Measurements from ENCODE around the gene RTN4RL2.
"Not testable (repeated sequence)": the region's sequence is repeated elsewhere in the genome, so short reads cannot be mapped to it uniquely, and the experiment has no call there.

RTN4RL2 gene

DNA sequence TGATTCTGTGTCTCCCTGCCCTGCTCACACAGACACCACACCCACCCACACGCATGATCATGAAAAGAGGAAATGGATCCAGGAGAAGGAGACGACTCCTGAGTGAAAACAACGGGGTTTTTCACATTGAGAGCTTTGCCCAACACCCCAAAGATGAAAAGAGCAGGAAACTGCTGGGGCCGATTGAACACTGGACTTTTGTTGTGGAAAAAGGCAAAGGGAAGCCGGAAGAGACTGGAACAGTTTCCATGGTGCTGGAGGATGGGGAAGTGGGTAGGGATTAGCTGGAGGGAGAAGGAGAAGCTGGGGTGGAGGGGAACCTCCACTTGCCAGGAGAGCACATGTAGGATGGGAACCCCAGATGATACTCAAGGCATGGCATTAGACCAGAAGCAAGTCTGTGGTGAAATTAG is 28.2 kb upstream of the RTN4RL2 start:
- in situ Hi-C loops (cut with MboI; ENCODE audit: low sequenced_read_pairs), result no loop called here

DNA sequence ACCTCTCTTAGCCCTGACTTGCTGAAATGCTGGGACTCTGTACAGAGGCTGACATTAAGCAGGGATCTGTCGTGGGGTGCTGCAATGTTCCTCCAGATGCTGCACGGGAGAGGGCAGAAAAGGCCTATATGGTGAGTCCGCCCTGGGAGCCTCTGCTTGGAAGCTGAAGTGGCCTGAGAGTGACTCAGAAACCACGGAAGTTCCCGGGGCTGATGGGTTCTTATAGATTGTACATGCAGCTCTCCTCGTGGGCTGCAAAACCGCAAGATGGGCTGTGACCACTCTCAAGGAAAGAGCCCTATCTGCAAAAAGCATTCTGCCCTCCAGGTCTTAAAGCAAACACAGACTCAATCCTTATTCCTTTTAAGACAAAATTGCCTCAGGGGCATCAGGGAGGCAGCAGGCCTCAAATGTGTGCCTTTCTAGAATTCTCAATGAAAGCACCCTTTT is 27.6 kb upstream of the RTN4RL2 start:
- in situ Hi-C loops (cut with MboI; ENCODE audit: low sequenced_read_pairs), result no loop called here

DNA sequence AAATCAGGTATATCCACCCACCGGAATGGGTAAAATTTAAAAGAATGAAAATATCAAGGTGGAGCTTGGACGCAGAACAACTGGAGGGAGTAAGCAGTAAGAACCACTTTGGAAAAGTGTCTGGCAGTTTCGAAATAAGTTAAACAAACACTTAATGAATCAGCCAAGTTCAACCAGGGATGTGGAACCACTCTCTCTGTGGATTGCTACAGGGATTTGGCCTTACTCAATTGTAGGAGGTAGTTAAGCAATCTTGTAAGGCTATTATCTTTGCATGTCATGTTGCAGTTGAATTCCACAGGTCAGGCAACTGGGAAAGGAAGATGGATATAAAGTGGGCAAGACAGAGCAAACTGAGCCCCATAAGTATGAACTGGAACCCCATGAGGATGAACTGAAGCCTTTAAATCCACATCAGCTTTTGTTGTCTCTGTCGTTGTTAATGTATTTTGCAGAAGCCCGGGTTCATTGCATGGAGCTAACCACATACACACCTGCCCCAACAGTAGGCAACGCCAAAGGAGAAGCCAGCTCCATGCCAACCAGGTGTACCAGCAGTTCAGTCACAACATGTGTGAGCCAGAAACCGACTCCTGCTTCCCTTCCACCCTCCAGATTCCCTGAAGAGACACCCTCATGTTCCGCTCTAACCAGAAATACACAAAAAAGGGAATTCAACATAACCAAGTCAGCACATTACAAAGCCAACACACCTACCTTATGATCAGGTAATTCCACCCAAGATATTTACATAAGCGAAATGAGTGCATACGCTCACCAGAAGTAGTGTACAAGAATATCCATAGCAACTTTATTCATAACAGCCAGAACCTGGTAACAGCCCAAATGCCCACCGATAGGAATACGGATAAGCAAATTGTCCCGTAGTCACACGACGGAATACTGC is 25.4 kb upstream of the RTN4RL2 start:
- in situ Hi-C loops (cut with MboI; ENCODE audit: low sequenced_read_pairs), result no loop called here

DNA sequence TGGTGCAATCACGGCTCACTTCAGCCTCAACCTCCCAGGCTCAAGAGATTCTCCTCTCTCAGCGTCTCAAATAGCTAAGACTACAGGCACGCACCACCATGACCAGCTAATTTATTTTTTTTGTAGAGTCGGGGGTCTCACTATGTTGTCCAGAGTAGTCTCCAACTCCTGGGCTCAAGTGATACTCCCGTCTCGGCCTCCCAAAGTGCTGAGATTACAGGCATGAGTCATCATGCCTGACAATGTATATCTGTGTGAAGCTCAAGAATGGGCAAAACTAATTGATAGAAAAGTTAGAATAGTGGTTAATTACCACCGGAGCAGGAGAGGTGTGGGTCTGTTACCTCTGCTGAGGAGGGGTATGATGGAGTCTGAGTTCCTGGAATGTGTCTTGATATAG is 24.3 kb upstream of the RTN4RL2 start:
- in situ Hi-C loops (cut with MboI; ENCODE audit: low sequenced_read_pairs), result no loop called here

DNA sequence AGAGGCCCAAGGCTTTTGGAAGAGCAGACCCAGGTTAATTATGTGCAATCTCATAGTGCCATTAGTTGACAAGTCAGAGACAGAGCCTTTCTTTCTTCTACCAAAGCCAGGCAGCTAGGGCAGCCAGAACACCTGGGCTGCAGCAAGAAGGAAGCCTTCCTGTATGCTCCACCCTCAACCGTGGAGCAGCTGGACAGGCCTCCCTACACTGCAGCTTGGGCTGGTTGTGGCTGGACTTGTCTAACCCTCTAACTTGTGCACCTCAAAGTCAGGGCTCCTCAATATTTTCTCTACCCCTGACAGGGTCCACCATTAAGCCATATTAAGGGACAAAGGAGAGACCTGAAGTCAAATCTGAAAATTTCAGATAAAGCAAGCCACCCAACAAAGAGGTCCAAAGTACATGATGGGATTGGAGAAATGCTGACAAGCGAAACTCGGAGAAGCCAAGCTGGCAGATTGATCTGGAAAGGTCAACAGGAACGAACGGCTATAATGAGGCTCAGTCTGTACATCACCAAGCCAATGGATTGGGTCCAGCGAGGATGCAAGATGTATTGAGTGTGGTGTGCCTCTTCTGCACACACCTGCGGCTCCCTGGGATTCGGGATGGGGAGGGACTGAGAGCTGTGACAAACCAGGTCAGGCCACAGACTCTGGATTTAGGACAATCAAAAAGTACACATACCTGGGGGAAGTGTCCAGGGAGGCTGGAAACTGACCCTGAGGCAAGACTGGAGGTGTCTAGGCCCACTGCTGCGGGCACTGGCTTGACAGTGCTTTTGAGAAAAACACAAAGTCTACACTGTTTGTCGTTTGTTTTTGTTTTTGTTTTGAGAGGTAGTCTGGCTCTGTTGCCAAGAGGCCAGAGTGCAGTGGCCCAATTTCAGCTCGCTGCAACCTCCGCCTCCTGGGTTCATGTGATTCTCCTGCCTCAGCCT is 21.7 kb upstream of the RTN4RL2 start:
- in situ Hi-C loops (cut with MboI; ENCODE audit: low sequenced_read_pairs), result no loop called here

DNA sequence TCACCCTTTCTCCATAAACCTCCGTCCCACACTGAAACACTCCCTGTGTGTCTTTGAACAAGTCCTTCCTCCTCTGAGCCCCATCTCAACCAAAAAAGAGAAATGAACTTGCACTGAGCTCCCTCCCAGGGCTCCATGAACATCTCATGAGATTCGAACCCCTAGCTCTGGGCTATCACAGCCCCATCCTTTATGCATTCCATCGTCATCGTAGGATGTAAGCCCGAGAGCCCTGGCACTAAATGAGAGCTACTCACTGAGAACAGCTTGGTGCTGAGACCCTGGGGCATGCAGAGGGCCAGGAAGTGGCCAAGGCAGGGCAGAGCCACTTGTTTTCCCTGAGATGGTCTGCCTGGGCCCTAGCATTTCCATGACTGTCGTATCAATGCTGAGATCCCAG is 20.5 kb upstream of the RTN4RL2 start:
- in situ Hi-C loops (cut with MboI; ENCODE audit: low sequenced_read_pairs), result no loop called here

DNA sequence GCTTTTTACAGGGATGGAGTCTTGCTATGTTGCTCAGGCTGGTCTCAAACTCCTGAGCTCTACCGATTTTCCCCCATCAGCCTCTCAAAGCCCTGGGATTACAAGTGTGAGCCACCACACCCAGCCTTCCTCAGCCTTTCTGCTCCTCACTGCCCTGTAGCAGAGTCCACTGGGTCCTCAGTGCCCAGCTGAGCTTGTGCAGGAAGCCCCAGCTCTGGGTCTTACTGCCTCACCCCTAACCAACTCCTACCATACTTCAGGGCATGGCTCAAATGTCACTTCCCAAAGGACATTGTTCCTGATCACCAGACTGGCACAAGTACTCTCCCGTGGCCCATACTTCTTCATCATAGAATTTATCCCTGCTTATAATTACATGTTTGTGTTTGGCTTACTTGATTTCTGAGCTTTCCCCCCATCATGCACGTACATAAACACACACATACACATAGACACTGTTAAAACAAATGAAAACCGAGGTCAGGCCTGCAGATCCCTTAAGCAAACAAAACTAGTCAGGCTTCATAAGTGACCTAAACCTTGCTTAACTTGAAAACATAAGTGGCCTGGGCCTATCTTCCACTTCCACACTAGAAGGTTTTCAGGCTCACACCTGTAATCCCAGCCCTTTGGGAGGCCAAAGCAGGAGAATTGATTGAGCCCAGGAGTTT is 19.4 kb upstream of the RTN4RL2 start:
- in situ Hi-C loops (cut with MboI; ENCODE audit: low sequenced_read_pairs), result no loop called here

DNA sequence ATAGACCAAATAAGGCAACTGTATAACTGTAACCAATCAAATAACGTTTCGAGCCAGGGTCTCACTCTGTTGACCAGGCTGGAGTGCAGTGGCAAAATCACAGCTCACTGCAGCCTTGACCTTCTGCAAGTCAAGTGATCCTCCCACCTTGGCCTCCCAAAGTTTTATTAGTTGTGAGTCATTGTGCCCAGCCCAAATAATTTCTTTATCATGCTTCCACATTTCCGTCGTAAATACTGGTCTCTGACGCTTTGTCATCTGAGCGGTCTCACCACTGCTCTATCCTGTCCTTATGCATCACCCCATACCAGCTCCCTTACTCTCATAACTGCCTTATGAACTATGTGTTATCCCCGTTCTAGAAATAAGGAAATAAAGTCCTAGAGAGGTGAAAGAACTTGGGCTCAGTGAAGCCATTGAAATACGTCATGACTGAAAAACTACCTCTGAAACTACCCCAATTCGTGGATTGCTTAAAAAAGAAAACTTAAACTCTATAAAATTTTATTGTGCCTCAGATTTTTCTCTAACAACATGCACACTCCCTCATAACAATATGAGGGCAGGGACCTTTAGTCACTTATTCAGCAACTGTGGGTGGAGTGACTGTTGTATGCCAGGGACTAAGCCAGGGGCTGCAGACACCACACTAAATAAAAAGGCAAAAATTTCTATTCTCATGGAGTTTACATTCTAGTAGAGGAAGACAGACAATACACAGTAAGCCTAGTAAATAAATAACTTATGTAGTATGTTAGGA is 15.8 kb upstream of the RTN4RL2 start:
- in situ Hi-C loops (cut with MboI; ENCODE audit: low sequenced_read_pairs), result no loop called here

DNA sequence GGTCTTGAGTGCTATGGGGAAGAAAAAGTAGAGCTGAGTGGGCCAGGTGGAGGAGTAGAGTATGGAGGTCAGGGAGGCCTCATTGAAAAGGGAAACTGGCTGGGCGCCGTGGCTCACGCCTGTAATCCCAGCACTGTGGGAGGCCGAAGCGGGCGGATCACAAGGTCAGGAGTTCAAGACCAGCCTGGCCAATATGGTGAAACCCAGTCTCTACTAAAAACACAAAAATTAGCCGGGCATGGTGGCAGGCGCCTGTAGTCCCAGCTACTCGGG is 15.3 kb upstream of the RTN4RL2 start:
- in situ Hi-C loops (cut with MboI; ENCODE audit: low sequenced_read_pairs), result not testable (repeated sequence)

DNA sequence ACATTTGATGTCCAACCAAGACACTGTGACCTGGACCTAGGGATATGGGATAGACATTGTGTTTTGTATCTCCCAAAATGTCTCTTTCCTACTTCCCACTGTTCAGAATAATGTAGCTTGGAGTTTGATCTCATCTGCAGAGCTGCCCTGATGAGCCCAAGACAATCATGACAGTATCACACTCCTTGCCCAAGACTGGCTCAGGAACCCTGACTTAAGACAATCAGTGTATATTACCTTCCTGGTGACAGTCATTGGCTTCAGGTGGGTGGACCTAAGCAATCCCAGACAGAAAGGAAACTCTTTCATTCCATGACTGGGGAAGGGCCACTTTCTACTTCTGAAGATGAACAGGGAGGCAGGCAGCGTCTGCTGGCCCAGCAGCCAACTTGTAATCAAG is 14.3 kb upstream of the RTN4RL2 start:
- in situ Hi-C loops (cut with MboI; ENCODE audit: low sequenced_read_pairs), result no loop called here

DNA sequence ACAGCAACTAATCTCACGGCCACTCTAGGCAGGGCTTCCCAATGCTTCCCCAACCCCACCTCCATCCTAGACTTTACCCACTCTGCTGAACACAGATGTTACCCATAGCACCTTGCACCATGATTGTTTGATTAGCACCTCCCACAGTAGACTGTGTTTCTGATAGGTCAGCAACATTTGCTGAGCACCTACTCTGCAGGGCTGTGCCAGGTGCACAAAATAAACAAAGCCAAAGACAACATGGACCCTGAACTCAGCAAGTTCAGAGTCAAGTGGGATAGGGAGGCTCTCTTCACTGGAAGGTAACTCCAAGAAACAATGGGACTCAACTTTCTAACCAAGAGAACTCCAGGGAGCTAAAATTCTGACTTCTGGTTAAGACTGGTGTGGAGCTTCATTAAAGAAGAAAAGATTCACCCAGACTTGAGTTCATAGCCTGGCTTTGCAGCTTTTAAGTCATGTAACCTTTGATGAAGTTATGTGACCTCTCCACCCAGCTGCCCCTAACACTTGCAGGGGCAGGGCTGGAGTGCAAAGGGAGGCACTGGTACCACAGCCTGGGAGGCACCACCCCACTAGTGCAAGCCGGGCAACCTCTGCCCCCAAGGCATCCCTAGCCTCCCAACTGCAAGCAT is 6.7 kb upstream of the RTN4RL2 start:
- in situ Hi-C loops (cut with MboI; ENCODE audit: low sequenced_read_pairs), result no loop called here

DNA sequence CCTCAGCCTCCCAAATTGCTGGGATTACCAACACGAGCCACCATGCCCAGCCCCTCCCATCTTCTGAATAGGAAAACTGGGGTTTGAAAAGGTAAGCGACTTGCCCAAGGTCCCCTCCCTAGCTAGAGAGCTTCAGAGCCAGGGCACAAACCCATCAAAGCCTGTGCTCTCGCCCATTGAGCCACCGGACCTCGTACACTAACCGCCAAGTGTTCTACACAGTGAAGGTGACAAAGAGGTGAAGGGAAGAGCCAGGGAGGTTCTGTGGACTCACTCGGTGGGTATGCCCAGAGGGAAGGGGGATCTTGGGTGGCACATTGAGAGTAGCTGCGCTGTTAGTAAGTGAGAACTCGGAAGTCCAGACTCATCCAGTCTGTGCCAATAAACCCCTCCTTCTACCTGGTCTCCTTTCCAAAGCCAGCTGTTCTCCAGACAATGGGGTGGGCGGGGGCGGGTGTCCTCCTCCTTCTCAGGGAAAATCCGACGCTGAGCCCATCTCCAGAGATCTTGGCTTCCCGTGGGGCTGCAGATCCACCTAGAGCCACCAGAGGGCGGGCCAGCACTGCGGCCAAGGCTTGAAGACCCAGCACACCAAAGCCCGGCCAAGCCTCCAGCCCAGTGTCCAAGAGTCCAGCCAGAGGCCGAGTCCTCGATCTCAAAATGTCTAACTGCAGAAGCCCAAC is 3.2 kb upstream of the RTN4RL2 start:
- in situ Hi-C loops (cut with MboI; ENCODE audit: low sequenced_read_pairs), result no loop called here

DNA sequence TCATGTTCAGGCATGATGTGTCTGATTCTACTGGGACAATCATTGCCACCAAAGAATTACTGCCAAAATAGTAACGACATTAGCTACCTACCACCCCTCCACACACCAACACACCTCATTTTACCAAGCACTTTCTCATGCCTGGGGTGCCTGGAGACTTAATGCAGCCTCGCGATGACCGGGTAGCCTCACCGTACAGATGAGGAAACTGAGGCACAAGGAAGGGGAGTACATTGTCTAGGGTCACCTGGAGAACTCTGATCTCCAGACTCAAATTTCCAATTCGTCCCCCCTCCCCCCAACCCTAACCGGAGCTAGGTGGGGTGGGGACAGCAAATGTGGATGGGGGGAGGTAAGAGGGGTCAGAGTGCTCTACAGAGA is 2.7 kb upstream of the RTN4RL2 start:
- in situ Hi-C loops (cut with MboI; ENCODE audit: low sequenced_read_pairs), result no loop called here

DNA sequence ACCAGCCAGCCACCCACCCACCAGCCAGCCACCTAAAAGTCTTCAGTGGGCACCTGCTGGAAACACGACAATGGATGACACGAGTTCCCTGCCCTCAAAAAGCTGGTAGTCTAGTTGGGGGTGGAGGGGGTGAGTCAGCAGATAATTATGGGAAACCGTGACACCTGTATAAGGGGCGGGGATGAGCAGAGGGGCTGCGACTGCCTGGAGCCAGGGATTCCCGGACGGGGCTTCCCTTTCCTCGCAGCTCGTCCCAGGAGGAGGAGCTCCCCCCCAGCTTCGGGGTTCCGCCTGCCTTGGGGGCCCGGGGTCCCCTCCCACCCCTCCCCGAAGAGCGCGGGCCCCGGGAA is 2.3 kb upstream of the RTN4RL2 start:
- in situ Hi-C loops (cut with MboI; ENCODE audit: low sequenced_read_pairs), result no loop called here

DNA sequence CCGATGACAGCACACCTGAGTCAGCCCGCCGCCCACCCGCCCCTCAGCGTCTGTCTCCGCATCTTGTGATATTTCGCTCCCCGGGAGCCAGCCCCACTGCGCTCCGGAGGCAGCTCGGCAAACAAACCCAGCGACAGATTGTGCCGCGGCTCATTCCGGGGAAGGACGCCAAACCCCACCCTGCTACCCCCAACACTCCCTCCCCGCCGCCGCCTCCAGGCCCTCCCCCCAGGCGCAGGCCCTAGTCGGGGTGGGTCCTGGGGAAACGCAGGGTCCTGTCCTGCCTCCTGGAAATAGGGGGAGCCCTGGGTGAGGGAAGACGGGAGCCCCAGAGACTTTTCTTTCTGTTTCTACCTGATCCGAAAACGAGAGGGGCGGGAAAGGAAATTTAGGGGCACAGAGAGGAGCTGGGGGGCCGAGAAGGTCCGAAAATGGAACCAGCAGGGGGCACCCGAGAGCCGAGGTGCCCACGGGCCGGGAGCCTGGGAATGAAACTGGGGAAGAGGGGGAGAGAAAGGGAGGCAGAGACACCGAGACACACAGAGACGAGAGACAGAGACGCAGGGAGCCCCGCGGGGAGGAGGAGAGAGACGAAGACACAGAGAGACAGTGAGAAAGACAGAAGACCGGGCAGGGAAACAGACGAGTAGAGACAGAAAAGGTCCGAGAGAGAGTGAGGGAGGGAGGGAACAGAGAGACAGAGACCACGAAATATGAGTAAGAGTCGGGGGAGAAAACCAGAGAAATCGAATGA is 1.7 kb upstream of the RTN4RL2 start:
- in situ Hi-C loops (cut with MboI; ENCODE audit: low sequenced_read_pairs), result no loop called here

DNA sequence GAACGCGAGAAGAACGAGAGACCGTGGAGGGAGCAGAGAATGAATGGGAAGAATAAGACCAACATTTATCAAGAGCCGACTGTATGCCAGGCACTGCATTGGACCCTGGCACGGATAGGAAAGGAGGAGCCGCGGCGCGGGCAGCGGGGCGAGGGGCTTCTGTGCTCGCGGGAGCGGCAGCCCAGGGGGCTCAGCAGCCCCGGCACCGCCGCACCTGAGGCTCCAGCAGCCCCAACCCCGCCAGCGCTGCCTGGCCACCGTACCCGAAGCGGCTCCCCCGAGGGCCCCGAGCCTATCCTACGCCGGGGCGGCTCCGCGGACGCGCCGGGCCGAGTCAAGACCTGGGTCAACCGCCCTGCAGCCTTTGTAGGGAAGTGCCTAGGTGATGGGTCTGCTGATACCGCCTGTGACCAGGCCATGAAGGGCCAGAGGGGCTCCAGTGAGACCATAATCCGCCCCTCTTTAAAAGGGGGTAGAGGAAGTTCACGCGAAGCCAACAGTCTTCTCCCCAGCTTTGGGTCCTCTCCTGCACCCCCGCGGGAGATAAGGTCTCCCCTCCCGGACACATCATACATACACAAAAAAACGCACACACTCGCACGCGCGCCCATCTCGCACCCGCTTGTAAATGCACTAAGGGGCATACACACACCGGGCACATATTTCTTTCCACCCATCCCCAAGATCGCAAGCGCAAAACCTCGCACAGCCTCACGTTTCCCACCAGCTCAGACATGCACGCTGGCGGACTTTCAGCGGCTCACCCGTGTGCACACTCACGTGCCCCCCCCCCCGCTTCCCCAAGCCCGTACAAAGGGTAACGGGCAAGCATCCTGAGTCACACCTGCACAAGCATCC is 935 bp upstream of the RTN4RL2 start:
- in situ Hi-C loops (cut with MboI; ENCODE audit: low sequenced_read_pairs), result no loop called here

DNA sequence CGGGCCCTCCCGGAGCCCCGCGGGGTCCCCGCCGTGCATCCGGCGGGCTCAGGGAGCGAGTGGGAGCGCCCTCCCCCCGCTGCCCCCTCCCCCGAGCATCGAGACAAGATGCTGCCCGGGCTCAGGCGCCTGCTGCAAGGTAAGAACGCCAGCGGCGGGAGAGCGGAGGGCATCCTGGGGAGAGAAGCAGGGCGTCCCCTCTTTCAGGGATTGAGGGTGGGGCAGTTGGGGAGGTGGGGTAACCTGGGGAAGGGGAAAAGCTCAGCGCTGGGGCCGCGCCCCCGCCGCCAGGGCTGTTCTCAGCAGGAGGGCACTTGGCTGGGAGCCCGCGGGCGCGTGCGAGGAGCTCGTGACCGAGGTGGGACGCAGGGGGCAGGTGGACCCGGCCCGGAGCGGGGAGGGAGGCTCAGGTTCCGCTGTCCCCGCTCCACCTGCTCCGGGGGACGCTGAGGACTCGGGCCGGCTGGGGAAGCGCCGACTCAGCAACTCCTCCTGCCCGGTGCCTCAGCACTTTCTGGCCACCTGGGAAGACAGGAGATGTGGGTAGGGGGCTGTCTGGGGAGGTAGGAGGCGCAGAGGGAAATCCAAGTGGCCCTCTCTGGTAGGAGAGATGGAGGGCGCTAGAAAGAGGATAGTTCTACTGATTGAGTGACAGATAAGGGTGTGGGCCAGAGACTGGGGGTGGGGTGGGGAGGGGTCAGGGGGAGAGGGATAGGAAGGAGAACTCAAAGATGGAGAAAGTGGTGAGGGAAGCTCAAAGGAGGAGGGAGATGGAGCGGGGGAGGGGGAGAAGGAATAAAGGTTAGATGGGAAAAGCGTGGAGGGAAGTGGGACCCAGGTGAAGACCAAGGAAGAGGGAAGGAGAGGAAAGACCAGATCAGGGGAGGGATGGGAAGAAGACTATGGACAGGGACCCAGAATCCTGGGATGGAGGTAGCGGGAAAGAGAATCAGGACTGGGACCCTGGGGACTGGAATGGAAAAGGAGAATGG is 726 bp downstream of the RTN4RL2 start:
- in situ Hi-C loops (cut with MboI; ENCODE audit: low sequenced_read_pairs), result no loop called here
